Measurements from ENCODE around the gene SULT2B1.

SULT2B1 gene

DNA sequence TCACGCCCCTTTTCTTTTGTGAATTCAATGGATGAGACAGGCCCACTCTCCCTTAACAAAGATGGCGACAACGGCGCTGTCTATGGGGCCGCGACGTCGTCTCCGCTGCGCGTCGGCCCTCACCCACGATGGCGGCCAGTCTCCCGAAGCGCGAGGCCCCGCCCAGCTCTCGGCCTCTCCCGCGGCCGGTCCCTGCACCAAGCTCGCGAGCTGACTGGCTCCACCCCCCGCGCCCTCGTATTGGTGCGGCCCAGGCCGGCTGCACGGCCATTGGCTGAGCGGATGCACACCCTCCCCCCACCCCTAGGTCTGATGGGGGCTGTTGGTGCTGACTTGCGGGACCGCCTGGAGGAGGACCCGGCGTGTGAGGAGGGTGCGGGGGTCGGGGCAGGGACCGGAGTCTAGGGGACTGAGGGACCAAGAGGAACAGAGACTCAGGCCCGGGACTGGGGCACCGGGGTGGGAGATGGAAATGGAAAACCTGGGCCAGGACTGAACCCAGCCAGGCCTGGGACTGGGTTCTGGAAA, 72.2 kb downstream of the SULT2B1 start:
- no peak for FAIRE-seq
- peak; percentile 96 for DNase-seq (ENCODE audit: insufficient read length, low spot score)
- TF ChIP-seq, protein P1, sequence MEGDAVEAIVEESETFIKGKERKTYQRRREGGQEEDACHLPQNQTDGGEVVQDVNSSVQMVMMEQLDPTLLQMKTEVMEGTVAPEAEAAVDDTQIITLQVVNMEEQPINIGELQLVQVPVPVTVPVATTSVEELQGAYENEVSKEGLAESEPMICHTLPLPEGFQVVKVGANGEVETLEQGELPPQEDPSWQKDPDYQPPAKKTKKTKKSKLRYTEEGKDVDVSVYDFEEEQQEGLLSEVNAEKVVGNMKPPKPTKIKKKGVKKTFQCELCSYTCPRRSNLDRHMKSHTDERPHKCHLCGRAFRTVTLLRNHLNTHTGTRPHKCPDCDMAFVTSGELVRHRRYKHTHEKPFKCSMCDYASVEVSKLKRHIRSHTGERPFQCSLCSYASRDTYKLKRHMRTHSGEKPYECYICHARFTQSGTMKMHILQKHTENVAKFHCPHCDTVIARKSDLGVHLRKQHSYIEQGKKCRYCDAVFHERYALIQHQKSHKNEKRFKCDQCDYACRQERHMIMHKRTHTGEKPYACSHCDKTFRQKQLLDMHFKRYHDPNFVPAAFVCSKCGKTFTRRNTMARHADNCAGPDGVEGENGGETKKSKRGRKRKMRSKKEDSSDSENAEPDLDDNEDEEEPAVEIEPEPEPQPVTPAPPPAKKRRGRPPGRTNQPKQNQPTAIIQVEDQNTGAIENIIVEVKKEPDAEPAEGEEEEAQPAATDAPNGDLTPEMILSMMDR (IDR thresholded peaks at IDR 0.05; ENCODE audit: insufficient read depth, missing control alignments) = no peak

GRCh38 chr19:48624791-48625723, 73.1 kb downstream of the SULT2B1 start:
- FAIRE-seq (no peak), DNase-seq (ENCODE audit: insufficient read length, low spot score) (no peak)
- TF ChIP-seq, protein P1 (IDR thresholded peaks at IDR 0.05; ENCODE audit: insufficient read depth, missing control alignments) = no peak

DNA sequence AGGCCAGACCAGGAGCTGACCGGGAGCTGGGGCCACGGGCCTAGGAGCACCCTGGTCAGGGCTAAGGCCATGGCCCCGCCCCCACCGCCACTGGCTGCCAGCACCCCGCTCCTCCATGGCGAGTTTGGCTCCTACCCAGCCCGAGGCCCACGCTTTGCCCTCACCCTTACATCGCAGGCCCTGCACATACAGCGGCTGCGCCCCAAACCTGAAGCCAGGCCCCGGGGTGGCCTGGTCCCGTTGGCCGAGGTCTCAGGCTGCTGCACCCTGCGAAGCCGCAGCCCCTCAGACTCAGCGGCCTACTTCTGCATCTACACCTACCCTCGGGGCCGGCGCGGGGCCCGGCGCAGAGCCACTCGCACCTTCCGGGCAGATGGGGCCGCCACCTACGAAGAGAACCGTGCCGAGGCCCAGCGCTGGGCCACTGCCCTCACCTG, 73.9 kb downstream of the SULT2B1 start:
- no peak for FAIRE-seq
- no peak for DNase-seq (ENCODE audit: insufficient read length, low spot score)
- TF ChIP-seq, protein P1 (IDR thresholded peaks at IDR 0.05; ENCODE audit: insufficient read depth, missing control alignments) = no peak

DNA sequence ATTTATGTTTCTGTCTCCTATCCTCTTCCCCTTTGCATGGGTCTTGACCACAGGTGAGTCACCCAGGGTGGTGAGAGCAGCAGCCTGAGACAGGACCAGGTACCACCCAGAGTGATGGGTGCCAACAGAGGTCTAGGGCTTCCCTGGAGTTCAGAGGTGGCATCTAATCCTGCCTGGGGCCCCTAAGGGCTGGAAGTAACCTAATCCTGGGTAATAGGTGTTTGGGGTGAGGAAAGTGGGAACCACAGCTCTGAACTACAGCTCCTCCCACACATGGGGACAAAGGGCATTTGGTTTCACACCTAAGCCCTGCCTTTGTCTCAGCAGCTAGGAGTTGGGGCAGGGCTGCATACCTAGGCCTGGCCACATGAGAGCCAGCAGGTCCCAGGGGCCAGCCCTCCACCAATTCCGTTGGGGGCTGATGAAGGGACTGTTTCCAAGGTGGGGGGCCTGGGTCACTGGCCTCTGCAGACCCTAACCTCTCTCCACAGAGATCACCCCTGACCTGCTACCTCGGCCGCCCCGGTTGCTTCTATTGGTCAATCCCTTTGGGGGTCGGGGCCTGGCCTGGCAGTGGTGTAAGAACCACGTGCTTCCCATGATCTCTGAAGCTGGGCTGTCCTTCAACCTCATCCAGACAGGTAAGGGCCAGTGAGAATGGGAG, 75.4 kb downstream of the SULT2B1 start:
- DNase-seq (ENCODE audit: insufficient read length, low spot score) (no peak), FAIRE-seq (no peak)
- TF ChIP-seq, protein P1 (IDR thresholded peaks at IDR 0.05; ENCODE audit: insufficient read depth, missing control alignments) = no peak

DNA sequence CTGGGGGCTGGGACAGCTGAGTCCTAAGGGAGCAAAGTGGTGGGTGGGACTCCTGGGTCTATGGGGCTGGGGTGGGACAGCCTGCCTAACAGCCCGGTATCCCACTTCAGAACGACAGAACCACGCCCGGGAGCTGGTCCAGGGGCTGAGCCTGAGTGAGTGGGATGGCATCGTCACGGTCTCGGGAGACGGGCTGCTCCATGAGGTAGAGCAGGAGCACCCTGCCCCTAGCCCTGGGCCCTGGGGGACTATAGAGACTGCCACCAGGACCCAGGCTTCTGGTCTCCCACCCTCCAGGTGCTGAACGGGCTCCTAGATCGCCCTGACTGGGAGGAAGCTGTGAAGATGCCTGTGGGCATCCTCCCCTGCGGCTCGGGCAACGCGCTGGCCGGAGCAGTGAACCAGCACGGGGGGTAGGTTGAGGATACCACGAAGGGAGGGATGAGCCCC, 75.9 kb downstream of the SULT2B1 start:
- no peak for DNase-seq (ENCODE audit: insufficient read length, low spot score)
- TF ChIP-seq, protein P1 (IDR thresholded peaks at IDR 0.05; ENCODE audit: insufficient read depth, missing control alignments) = no peak
- FAIRE-seq = no peak

- DNase-seq (ENCODE audit: insufficient read length, low spot score) (no peak), FAIRE-seq (no peak)
- TF ChIP-seq, protein P1 (IDR thresholded peaks at IDR 0.05; ENCODE audit: insufficient read depth, missing control alignments) = no peak
Observed at GRCh38 chr19:48628486-48629296, 76.7 kb downstream of the SULT2B1 start.

Measured in D721Med (cell line).